ENCODE measurements around the gene BTBD6. TPM values are rescaled to one million over a fixed set of nuclear protein-coding genes. Genes with fewer than 3 reads are reported as not detected.

Gene BTBD6
- total RNA-seq, 1 donor from 2014 or later: 36.6 TPM

DNA sequence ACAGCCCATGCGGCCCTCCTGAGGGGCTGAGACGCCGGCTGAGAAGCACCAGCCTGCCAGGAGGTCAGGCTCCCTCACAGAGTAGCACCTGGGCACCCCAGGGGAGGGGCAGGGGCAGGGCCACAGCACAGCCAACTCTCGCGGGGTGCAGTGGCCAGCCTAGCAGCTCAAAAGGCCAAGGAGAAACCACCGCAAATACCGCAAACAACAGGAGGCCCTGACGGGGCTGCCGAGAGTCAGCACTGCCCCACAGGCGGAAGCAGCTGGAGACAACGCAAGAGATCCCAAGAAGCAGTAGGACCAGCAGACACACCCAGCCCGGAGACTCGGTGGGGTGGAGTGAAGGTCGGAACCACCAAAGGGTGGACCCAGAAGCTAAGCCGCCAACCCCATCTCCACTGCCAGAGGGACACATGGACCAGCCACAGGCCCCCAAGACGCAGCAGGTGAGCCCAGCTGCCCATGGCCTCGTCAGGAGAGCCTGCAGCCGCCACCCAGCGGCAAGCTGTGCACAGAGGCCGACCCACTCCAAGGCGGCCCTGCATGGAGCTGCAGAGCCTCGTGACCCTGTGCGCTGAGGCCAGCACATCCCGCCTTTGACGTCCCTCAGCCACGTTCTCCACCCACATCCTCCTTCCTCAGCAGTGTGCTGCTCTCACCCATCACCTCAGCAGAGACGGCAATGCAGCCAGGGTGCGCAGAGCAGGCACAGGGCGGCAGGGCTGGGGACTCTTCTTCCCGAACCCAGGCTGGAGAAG, 31.7 kb upstream of the BTBD6 start:
- no peaks in the 10 kb centered on the region for H3K9me3 Mint-ChIP-seq
- H3K36me3 Mint-ChIP-seq (ENCODE audit: low read depth): peaks cover 10% of the 10 kb centered on the region
- H3K4me1 Mint-ChIP-seq: no peaks in the 10 kb centered on the region
- TF ChIP-seq, protein P1, sequence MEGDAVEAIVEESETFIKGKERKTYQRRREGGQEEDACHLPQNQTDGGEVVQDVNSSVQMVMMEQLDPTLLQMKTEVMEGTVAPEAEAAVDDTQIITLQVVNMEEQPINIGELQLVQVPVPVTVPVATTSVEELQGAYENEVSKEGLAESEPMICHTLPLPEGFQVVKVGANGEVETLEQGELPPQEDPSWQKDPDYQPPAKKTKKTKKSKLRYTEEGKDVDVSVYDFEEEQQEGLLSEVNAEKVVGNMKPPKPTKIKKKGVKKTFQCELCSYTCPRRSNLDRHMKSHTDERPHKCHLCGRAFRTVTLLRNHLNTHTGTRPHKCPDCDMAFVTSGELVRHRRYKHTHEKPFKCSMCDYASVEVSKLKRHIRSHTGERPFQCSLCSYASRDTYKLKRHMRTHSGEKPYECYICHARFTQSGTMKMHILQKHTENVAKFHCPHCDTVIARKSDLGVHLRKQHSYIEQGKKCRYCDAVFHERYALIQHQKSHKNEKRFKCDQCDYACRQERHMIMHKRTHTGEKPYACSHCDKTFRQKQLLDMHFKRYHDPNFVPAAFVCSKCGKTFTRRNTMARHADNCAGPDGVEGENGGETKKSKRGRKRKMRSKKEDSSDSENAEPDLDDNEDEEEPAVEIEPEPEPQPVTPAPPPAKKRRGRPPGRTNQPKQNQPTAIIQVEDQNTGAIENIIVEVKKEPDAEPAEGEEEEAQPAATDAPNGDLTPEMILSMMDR (conservative IDR thresholded peaks at IDR 0.05): no peak
- H3K27ac Mint-ChIP-seq (ENCODE audit: unreplicated experiment): no peak overlapping the region
- no peak for DNase-seq (ENCODE audit: low read depth, low spot score)
- H3K4me3 Mint-ChIP-seq: no peak overlapping the region
- no peaks in the 10 kb centered on the region for H3K27me3 Mint-ChIP-seq (ENCODE audit: low read depth)

DNA sequence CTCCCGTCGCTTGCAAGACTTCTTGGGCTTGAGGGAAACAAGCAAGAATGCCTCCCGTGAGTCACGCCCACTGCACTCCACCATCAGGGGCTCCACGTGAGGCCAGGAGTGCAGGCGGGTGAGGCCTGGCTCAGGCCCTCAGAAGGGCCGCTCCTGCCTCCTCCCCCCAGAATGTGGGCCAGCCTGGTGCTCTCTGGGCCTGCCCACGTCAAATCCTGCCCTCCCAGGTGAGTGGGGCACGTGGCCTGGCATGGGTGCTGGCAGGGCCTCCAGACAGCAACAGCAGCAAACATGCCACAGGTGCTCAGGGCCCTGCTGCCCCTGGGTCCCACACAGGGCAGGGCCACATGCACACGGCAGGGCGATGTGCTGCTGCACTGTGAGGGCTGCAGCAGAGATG, 30.6 kb upstream of the BTBD6 start:
- no peaks in the 10 kb centered on the region for H3K9me3 Mint-ChIP-seq
- DNase-seq (ENCODE audit: low read depth, low spot score): no peak
- TF ChIP-seq, protein P1 (conservative IDR thresholded peaks at IDR 0.05): no peak
- no peaks in the 10 kb centered on the region for H3K27me3 Mint-ChIP-seq (ENCODE audit: low read depth)
- no peak overlapping the region for H3K27ac Mint-ChIP-seq (ENCODE audit: unreplicated experiment)
- H3K4me1 Mint-ChIP-seq: no peaks in the 10 kb centered on the region
- H3K4me3 Mint-ChIP-seq: no peak overlapping the region
- peaks cover 17% of the 10 kb centered on the region for H3K36me3 Mint-ChIP-seq (ENCODE audit: low read depth)

DNA sequence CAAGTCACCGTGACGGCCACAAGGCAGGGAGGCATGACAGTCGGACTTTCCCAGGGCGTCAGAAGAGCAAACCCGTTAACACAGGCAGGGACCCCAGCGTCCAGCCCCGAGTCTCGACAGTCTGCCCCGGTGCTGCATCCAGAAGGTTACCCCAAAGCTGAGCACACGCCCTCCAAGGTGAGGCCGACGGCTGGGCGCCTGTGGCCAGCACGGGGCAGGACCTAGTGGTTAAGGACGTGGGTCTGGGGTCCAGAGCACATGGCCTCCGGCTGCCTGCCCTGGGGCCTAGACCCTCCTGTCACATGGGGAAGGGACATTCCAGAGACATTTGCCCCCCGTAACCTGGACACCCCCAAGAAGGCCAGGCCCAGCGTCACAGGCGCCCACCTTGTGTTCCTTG, 29.7 kb upstream of the BTBD6 start:
- H3K27ac Mint-ChIP-seq (ENCODE audit: unreplicated experiment): no peak overlapping the region
- no peaks in the 10 kb centered on the region for H3K9me3 Mint-ChIP-seq
- TF ChIP-seq, protein P1 (conservative IDR thresholded peaks at IDR 0.05): no peak
- H3K4me1 Mint-ChIP-seq: peaks cover 6% of the 10 kb centered on the region
- no peak for DNase-seq (ENCODE audit: low read depth, low spot score)
- H3K27me3 Mint-ChIP-seq (ENCODE audit: low read depth): no peaks in the 10 kb centered on the region
- H3K36me3 Mint-ChIP-seq (ENCODE audit: low read depth): peaks cover 24% of the 10 kb centered on the region
- H3K4me3 Mint-ChIP-seq: no peak overlapping the region

DNA sequence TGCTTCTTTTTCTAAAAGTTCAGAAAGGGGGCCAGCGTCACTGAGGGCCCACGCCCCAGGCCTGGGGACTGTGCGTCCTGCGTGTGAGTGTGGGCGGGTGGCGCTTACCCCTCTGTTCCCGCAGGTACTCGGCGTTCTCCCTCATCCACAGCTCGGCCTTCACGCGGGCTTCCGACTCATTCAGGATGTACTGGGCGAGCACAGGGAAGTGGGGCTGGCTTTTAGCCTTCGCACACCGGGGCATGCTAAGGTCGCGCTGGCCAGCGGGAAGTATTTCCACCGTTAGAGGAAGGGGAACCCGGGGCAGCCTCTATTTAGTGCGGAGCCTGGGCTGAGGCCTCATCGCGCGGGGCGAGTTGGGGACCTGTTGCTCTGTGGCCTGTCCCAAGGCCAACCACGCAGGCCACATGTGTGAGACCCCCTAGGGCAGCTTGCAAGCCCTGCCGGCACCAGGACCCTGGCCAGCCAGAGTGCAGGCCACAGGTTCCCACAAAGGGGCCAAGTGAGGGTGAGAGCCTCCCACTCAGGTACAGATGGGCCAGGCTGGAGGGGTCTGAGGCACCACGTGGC, 29.2 kb upstream of the BTBD6 start:
- Mint-ChIP-seq H3K9me3 (no peaks in the 10 kb centered on the region), H3K36me3 (ENCODE audit: low read depth) (peaks cover 25% of the 10 kb centered on the region), H3K27me3 (ENCODE audit: low read depth) (no peaks in the 10 kb centered on the region), H3K27ac (ENCODE audit: unreplicated experiment) (peak overlapping the region; percentile 88), H3K4me1 (peaks cover 6% of the 10 kb centered on the region), H3K4me3 (no peak overlapping the region)
- DNase-seq (ENCODE audit: low read depth, low spot score): no peak
- TF ChIP-seq, protein P1 (conservative IDR thresholded peaks at IDR 0.05): no peak

DNA sequence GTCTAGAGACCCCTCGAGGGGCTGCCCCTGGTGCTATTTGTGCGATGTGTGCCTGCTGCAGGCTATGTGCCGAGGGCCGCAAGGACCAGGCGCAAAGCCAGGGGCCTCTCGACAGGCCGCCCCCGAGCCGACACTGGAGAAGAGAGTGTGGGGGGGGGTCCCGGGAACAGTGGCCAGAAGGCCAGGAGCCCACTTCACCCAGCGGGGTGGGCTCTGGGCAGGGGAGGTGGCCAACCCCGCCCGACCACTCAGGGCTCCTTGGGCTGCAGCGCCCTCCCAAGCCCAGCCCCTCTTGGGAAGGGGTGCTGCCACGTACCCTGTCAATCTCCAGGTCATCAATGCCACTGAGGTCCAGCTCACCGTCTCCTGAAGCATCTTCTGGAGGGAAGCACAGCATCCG, 28.6 kb upstream of the BTBD6 start:
- H3K27ac Mint-ChIP-seq (ENCODE audit: unreplicated experiment): no peak overlapping the region
- no peaks in the 10 kb centered on the region for H3K27me3 Mint-ChIP-seq (ENCODE audit: low read depth)
- DNase-seq (ENCODE audit: low read depth, low spot score): no peak
- no peak overlapping the region for H3K4me3 Mint-ChIP-seq
- TF ChIP-seq, protein P1 (conservative IDR thresholded peaks at IDR 0.05): no peak
- H3K9me3 Mint-ChIP-seq: no peaks in the 10 kb centered on the region
- peaks cover 25% of the 10 kb centered on the region for H3K36me3 Mint-ChIP-seq (ENCODE audit: low read depth)
- H3K4me1 Mint-ChIP-seq: peaks cover 6% of the 10 kb centered on the region
